Neural progenitor cell (in vitro differentiated cells): ENCODE results near the gene ZNF597. TPM values are rescaled to one million over a fixed set of nuclear protein-coding genes. Genes with fewer than 3 reads are reported as not detected.
A peak's percentile ranks its signal among the peaks of the same experiment; 100 is the strongest.
"Not testable (repeated sequence)": the region's sequence is repeated elsewhere in the genome, so short reads cannot be mapped to it uniquely, and the experiment has no call there.

Experiments used
- DNase-seq: peaks from one replicate; pipeline ENCODE4 v3.0.0-alpha.2; 2016; ENCODE audit warnings: low spot score
- H2AFZ ChIP-seq: fragments of 200-600 bp; sonication (generic); replicated peaks from 2 replicates; pipeline ENCODE4 v1.6.1; 2016; ENCODE audit warnings: antibody characterized with exemption
- H3F3A ChIP-seq: fragments of 200-600 bp; sonication (generic); 2 replicates; pipeline ENCODE4 v1.6.1; 2016; ENCODE audit warnings: antibody characterized with exemption, low read depth
- H3K27ac ChIP-seq: fragments of 200-600 bp; sonication (generic); 2 replicates; pipeline ENCODE4 v1.5.1; 2016; ENCODE audit warnings: mild to moderate bottlenecking
- H3K27me3 ChIP-seq: fragments of 200-600 bp; sonication (generic); 2 replicates; pipeline ENCODE4 v1.6.1; 2016; ENCODE audit warnings: mild to moderate bottlenecking, moderate library complexity
- H3K36me3 ChIP-seq: fragments of 200-600 bp; sonication (generic); 2 replicates; pipeline ENCODE4 v1.5.1; 2016
- H3K4me1 ChIP-seq: fragments of 200-600 bp; sonication (generic); 2 replicates; pipeline ENCODE4 v1.6.1; 2016; ENCODE audit warnings: mixed run types
- H3K4me2 ChIP-seq: fragments of 200-600 bp; sonication (generic); 2 replicates; pipeline ENCODE4 v1.6.1; 2016
- H3K4me3 ChIP-seq: fragments of 200-600 bp; sonication (generic); 2 replicates; pipeline ENCODE4 v1.5.1; 2016
- H3K79me2 ChIP-seq: fragments of 200-600 bp; sonication (generic); 2 replicates; pipeline ENCODE4 v1.6.1; 2016; ENCODE audit warnings: low read depth
- H3K9ac ChIP-seq: fragments of 200-600 bp; sonication (generic); 2 replicates; pipeline ENCODE4 v1.6.1; 2016
- H3K9me3 ChIP-seq: fragments of 200-600 bp; sonication (generic); 2 replicates; pipeline ENCODE4 v1.5.1; 2016; ENCODE audit warnings: low read depth
- H4K20me1 ChIP-seq: fragments of 200-600 bp; sonication (generic); 2 replicates; pipeline ENCODE4 v1.6.1; 2016; ENCODE audit warnings: low read depth
- H3K27ac Mint-ChIP-seq: 3 replicates; pipeline ENCODE4 v1.8.0; 2021; ENCODE audit warnings: mixed read lengths
- H3K27me3 Mint-ChIP-seq: 2 replicates; pipeline ENCODE4 v1.8.0; 2022; ENCODE audit warnings: low read depth, mild to moderate bottlenecking, inconsistent platforms, moderate library complexity, mixed read lengths; ENCODE audit not compliant: insufficient read depth
- H3K36me3 Mint-ChIP-seq: 3 replicates; pipeline ENCODE4 v1.8.0; 2021; ENCODE audit warnings: mixed read lengths
- H3K4me1 Mint-ChIP-seq: 3 replicates; pipeline ENCODE4 v1.8.0; 2021; ENCODE audit warnings: mixed read lengths
- H3K4me3 Mint-ChIP-seq: 3 replicates; pipeline ENCODE4 v1.8.0; 2021; ENCODE audit warnings: mild to moderate bottlenecking, moderate library complexity, mixed read lengths
- H3K9me3 Mint-ChIP-seq: 3 replicates; pipeline ENCODE4 v1.8.0; 2020; ENCODE audit warnings: mixed read lengths
- EZH2 ChIP-seq: fragments of 200-600 bp; sonication (generic); IDR thresholded peaks from 2 replicates; pipeline ENCODE4 v1.6.1; 2017; ENCODE audit warnings: antibody characterized with exemption, mild to moderate bottlenecking, moderate library complexity
- EZH2phosphoT487 ChIP-seq: fragments of 200-600 bp; sonication (generic); IDR thresholded peaks from 2 replicates; pipeline ENCODE4 v1.6.1; 2017; ENCODE audit warnings: antibody characterized with exemption
- total RNA-seq: library from RNA; depleted of rRNA; stranded (reverse); fragments of >200 nt; gene quantifications from 2 replicates; pipeline ENCODE4 v1.2.3, GENCODE V29; 2015; ENCODE audit warnings: low replicate concordance
- TF ChIP-seq, protein P1 (sequence below): fragments of 200-600 bp; sonication (generic); IDR thresholded peaks from 2 replicates; pipeline ENCODE4 v1.5.1; 2017; ENCODE audit warnings: antibody characterized with exemption, mild to moderate bottlenecking

Gene ZNF597
- total RNA-seq, 1 donor from 2014 or later = 1.4 TPM

- TF ChIP-seq, protein P1, sequence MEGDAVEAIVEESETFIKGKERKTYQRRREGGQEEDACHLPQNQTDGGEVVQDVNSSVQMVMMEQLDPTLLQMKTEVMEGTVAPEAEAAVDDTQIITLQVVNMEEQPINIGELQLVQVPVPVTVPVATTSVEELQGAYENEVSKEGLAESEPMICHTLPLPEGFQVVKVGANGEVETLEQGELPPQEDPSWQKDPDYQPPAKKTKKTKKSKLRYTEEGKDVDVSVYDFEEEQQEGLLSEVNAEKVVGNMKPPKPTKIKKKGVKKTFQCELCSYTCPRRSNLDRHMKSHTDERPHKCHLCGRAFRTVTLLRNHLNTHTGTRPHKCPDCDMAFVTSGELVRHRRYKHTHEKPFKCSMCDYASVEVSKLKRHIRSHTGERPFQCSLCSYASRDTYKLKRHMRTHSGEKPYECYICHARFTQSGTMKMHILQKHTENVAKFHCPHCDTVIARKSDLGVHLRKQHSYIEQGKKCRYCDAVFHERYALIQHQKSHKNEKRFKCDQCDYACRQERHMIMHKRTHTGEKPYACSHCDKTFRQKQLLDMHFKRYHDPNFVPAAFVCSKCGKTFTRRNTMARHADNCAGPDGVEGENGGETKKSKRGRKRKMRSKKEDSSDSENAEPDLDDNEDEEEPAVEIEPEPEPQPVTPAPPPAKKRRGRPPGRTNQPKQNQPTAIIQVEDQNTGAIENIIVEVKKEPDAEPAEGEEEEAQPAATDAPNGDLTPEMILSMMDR = no peak
- no peaks in the 10 kb centered on the region for H3F3A ChIP-seq
- no peak for DNase-seq
- H3K9me3 Mint-ChIP-seq = no peaks in the 10 kb centered on the region
- H3K4me1 Mint-ChIP-seq = no peaks in the 10 kb centered on the region
- peaks cover 30% of the 10 kb centered on the region for H4K20me1 ChIP-seq
- H3K27me3 Mint-ChIP-seq = peaks cover 2% of the 10 kb centered on the region
- no peak overlapping the region for H3K4me2 ChIP-seq
- H3K4me3 Mint-ChIP-seq = no peak overlapping the region
- no peaks in the 10 kb centered on the region for H3K9me3 ChIP-seq
- H3K4me1 ChIP-seq = no peaks in the 10 kb centered on the region
- H3K36me3 Mint-ChIP-seq = peaks cover 19% of the 10 kb centered on the region
- H3K27ac Mint-ChIP-seq = peak overlapping the region; percentile 66
- H3K9ac ChIP-seq = peak overlapping the region; percentile 27
- no peaks in the 10 kb centered on the region for H3K36me3 ChIP-seq
- H3K27ac ChIP-seq = no peak overlapping the region
- H2AFZ ChIP-seq = no peak overlapping the region
- no peaks in the 10 kb centered on the region for H3K27me3 ChIP-seq
- no peak overlapping the region for H3K4me3 ChIP-seq
- H3K79me2 ChIP-seq = peaks cover 64% of the 10 kb centered on the region
These were observed 32.5 kb upstream of the ZNF597 start for GRCh38 chr16:3475604-3476375.

DNA sequence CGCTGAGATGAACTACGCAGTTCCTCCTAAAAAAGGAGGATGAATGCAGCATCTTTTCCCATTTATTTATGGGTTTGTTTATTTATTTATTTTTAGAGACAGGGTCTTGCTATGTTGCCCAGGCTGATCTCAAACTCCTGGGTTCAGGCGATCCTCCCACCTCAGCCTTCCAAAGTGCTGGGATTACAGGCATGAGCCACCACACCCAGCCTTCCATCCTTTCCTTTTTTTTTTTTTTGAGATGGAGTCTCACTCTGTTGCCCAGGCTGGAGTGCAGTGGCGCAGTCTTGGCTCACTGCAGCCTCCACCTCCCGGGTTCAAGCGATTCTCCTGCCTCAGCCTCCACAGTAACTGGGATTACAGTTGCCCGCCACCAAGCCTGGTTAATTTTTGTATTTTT, 31.6 kb upstream of the ZNF597 start:
- not testable (repeated sequence) for DNase-seq, H3K4me3 ChIP-seq, H3K9me3 Mint-ChIP-seq, H3K9ac ChIP-seq, H3K4me1 ChIP-seq, H3K4me1 Mint-ChIP-seq, H3K27me3 Mint-ChIP-seq, H3K36me3 ChIP-seq, H3K27ac ChIP-seq, H3K27me3 ChIP-seq, H3K9me3 ChIP-seq, H3K4me3 Mint-ChIP-seq, H3F3A ChIP-seq, H2AFZ ChIP-seq, H3K4me2 ChIP-seq, H3K27ac Mint-ChIP-seq
- H3K79me2 ChIP-seq = peaks cover 73% of the 10 kb centered on the region
- H3K36me3 Mint-ChIP-seq = peaks cover 21% of the 10 kb centered on the region
- peaks cover 27% of the 10 kb centered on the region for H4K20me1 ChIP-seq

- Histone ChIP-seq H3K9ac (no peak overlapping the region), H2AFZ (no peak overlapping the region), H3K4me2 (no peak overlapping the region), H3K79me2 (peaks cover 80% of the 10 kb centered on the region), H3K4me1 (no peaks in the 10 kb centered on the region), H3K27ac (no peak overlapping the region), H3K27me3 (no peaks in the 10 kb centered on the region), H4K20me1 (peaks cover 26% of the 10 kb centered on the region), H3K4me3 (no peak overlapping the region), H3F3A (no peaks in the 10 kb centered on the region), H3K36me3 (no peaks in the 10 kb centered on the region), H3K9me3 (no peaks in the 10 kb centered on the region)
- peaks cover 16% of the 10 kb centered on the region for H3K36me3 Mint-ChIP-seq
- TF ChIP-seq, protein P1 = no peak
- TF ChIP-seq EZH2 (no peak), EZH2phosphoT487 (no peak)
- H3K27me3 Mint-ChIP-seq = peaks cover 2% of the 10 kb centered on the region
- no peak overlapping the region for H3K4me3 Mint-ChIP-seq
- H3K9me3 Mint-ChIP-seq = no peaks in the 10 kb centered on the region
- H3K27ac Mint-ChIP-seq = no peak overlapping the region
- no peaks in the 10 kb centered on the region for H3K4me1 Mint-ChIP-seq
- no peak for DNase-seq
These were observed 31.0 kb upstream of the ZNF597 start for GRCh38 chr16:3474136-3474779.

GRCh38 chr16:3473596-3473943, 30.3 kb upstream of the ZNF597 start:
- H3K27ac Mint-ChIP-seq, H3K4me3 ChIP-seq, DNase-seq, H2AFZ ChIP-seq, H3K27me3 ChIP-seq, H3K4me1 ChIP-seq, H3F3A ChIP-seq, H3K4me2 ChIP-seq, H3K4me1 Mint-ChIP-seq, H3K9ac ChIP-seq, H3K9me3 ChIP-seq, H3K9me3 Mint-ChIP-seq, H3K4me3 Mint-ChIP-seq, H3K36me3 ChIP-seq, H3K27ac ChIP-seq, H3K27me3 Mint-ChIP-seq: not testable (repeated sequence)
- peaks cover 14% of the 10 kb centered on the region for H3K36me3 Mint-ChIP-seq
- Histone ChIP-seq H4K20me1 (peaks cover 31% of the 10 kb centered on the region), H3K79me2 (peaks cover 86% of the 10 kb centered on the region)
